GM23338 (cell line): ENCODE data around the gene CYP2W1. TPM values are rescaled to one million over a fixed set of nuclear protein-coding genes. Genes with fewer than 3 reads are reported as not detected.
A peak's percentile ranks its signal among the peaks of the same experiment; 100 is the strongest.

Experiments
- ATAC-seq: fragments of 200-7000 bp; cut with Tn5 transposase; 3 replicates; pipeline ENCODE4 v1.9.1; 2020
- DNase-seq: peaks from one replicate; pipeline ENCODE4 v3.0.0-alpha.2; 2015; ENCODE audit warnings: low spot score
- H2AFZ ChIP-seq: fragments of 200-600 bp; sonication (generic); 2 replicates; pipeline ENCODE4 v1.8.0; 2016; ENCODE audit warnings: antibody characterized with exemption, mild to moderate bottlenecking, moderate library complexity
- H3F3A ChIP-seq: fragments of 200-600 bp; sonication (generic); replicated peaks from 2 replicates; pipeline ENCODE4 v1.8.0; 2017; ENCODE audit warnings: antibody characterized with exemption, mixed run types, low read depth
- H3K27ac ChIP-seq: fragments of 200-600 bp; sonication (generic); 2 replicates; pipeline ENCODE4 v1.6.1; 2016; ENCODE audit warnings: low read depth
- H3K27me3 ChIP-seq: fragments of 200-600 bp; sonication (generic); 2 replicates; pipeline ENCODE4 v1.8.0; 2016; ENCODE audit warnings: mild to moderate bottlenecking, mixed run types, moderate library complexity; ENCODE audit not compliant: insufficient read depth
- H3K36me3 ChIP-seq: fragments of 200-600 bp; sonication (generic); 2 replicates; pipeline ENCODE4 v1.8.0; 2016; ENCODE audit warnings: mild to moderate bottlenecking; ENCODE audit not compliant: insufficient read depth
- H3K4me1 ChIP-seq: fragments of 200-600 bp; sonication (generic); 2 replicates; pipeline ENCODE4 v1.8.0; 2016; ENCODE audit warnings: mild to moderate bottlenecking, moderate library complexity; ENCODE audit not compliant: insufficient read depth
- H3K4me2 ChIP-seq: fragments of 200-600 bp; sonication (generic); 2 replicates; pipeline ENCODE4 v1.7.1; 2017; ENCODE audit warnings: mixed run types
- H3K4me3 ChIP-seq: fragments of 200-600 bp; sonication (generic); 2 replicates; pipeline ENCODE4 v1.6.1; 2016; ENCODE audit warnings: mixed run types
- H3K79me2 ChIP-seq: fragments of 200-600 bp; sonication (generic); replicated peaks from 2 replicates; pipeline ENCODE4 v1.8.0; 2017; ENCODE audit warnings: mild to moderate bottlenecking; ENCODE audit not compliant: insufficient read depth
- H3K9me2 ChIP-seq: fragments of 200-600 bp; sonication (generic); 2 replicates; pipeline ENCODE4 v1.8.0; 2017; ENCODE audit not compliant: insufficient read depth
- H4K20me1 ChIP-seq: fragments of 200-600 bp; sonication (generic); replicated peaks from 2 replicates; pipeline ENCODE4 v1.8.0; 2017; ENCODE audit warnings: mild to moderate bottlenecking; ENCODE audit not compliant: insufficient read depth
- H3K27ac Mint-ChIP-seq: 2 replicates; pipeline ENCODE4 v1.8.0; 2020; ENCODE audit warnings: inconsistent platforms, mild to moderate bottlenecking, moderate library complexity, mixed read lengths
- H3K27me3 Mint-ChIP-seq: 3 replicates; pipeline ENCODE4 v1.8.0; 2022; ENCODE audit warnings: low read depth, mild to moderate bottlenecking, moderate library complexity, mixed read lengths, inconsistent platforms; ENCODE audit not compliant: insufficient read depth, poor library complexity
- H3K36me3 Mint-ChIP-seq: 3 replicates; pipeline ENCODE4 v1.8.0; 2021; ENCODE audit warnings: low read depth, mild to moderate bottlenecking, inconsistent platforms, moderate library complexity, mixed read lengths
- H3K4me1 Mint-ChIP-seq: 3 replicates; pipeline ENCODE4 v1.8.0; 2020; ENCODE audit warnings: mild to moderate bottlenecking, inconsistent platforms, mixed read lengths
- H3K4me3 Mint-ChIP-seq: 3 replicates; pipeline ENCODE4 v1.8.0; 2021; ENCODE audit warnings: moderate library complexity, mild to moderate bottlenecking, inconsistent platforms, mixed read lengths
- H3K9me3 Mint-ChIP-seq: 3 replicates; pipeline ENCODE4 v1.8.0; 2020; ENCODE audit warnings: moderate library complexity, mild to moderate bottlenecking, inconsistent platforms, mixed read lengths
- CREB1 ChIP-seq: fragments of 250-450 bp; sonication (Bioruptor Pico); IDR thresholded peaks from 2 replicates; pipeline ENCODE4 v1.5.0; 2020; ENCODE audit warnings: low read depth, mild to moderate bottlenecking, moderate library complexity
- EZH2 ChIP-seq: fragments of 200-600 bp; sonication (generic); IDR thresholded peaks from one replicate; pipeline ENCODE4 v1.8.0; 2017; ENCODE audit warnings: antibody characterized with exemption, mild to moderate bottlenecking, low read depth; ENCODE audit not compliant: unreplicated experiment
- EZH2phosphoT487 ChIP-seq: fragments of 200-600 bp; sonication (generic); IDR thresholded peaks from one replicate; pipeline ENCODE4 v1.8.1; 2018; ENCODE audit warnings: antibody characterized with exemption; ENCODE audit not compliant: unreplicated experiment
- NANOG ChIP-seq: IDR thresholded peaks from 2 replicates; pipeline ENCODE4 v1.6.1; 2016; ENCODE audit warnings: antibody characterized with exemption, borderline replicate concordance
- POLR2AphosphoS5 ChIP-seq: IDR thresholded peaks from 2 replicates; pipeline ENCODE4 v1.6.1; 2016; ENCODE audit warnings: antibody characterized with exemption, low read depth
- STAT1 ChIP-seq: IDR thresholded peaks from one replicate; pipeline ENCODE4 v1.6.1; 2016; ENCODE audit warnings: antibody characterized with exemption; ENCODE audit not compliant: unreplicated experiment
- ZNF114 ChIP-seq: fragments of 250-450 bp; sonication (Bioruptor Pico); IDR thresholded peaks from 2 replicates; pipeline ENCODE4 v1.5.0; 2020; ENCODE audit warnings: mild to moderate bottlenecking, moderate library complexity
- ZNF331 ChIP-seq: fragments of 250-450 bp; sonication (Bioruptor Pico); IDR thresholded peaks from 2 replicates; pipeline ENCODE4 v1.5.0; 2020; ENCODE audit warnings: low read depth, mild to moderate bottlenecking, moderate library complexity
- polyA plus RNA-seq: library from polyadenylated mRNA; unstranded; fragments of >200 nt; fragmentation: Nextera tagmentation; extraction: Ambion mirVana; gene quantifications from 2 replicates; pipeline ENCODE4 v1.2.1, GENCODE V29; 2016
- total RNA-seq: library from RNA; depleted of rRNA; stranded (reverse); fragments of >200 nt; shearing (Covaris generic); gene quantifications from 2 replicates; pipeline ENCODE4 v1.2.3, GENCODE V29; 2014
- TF ChIP-seq, protein P1 (sequence below): IDR thresholded peaks from one replicate; pipeline ENCODE4 v1.6.1; 2018; ENCODE audit warnings: antibody characterized with exemption; ENCODE audit not compliant: unreplicated experiment
- TF ChIP-seq, protein P2 (sequence below): fragments of 250-450 bp; sonication (Bioruptor Pico); IDR thresholded peaks from 2 replicates; pipeline ENCODE4 v1.5.0; 2020; ENCODE audit warnings: mild to moderate bottlenecking, moderate library complexity

CYP2W1 gene
- total and polyA plus RNA-seq, 2 experiments from 2014 or later = not detected

- no peak overlapping the region for H3K4me3 ChIP-seq
- H3K4me1 ChIP-seq = no peaks in the 10 kb centered on the region; the same call in 1 of the 2 replicates
- DNase-seq (no peak), ATAC-seq (no peak)
- H3K4me2 ChIP-seq = no peak overlapping the region
- H4K20me1 ChIP-seq = no peaks in the 10 kb centered on the region
- Mint-ChIP-seq H3K36me3 (no peaks in the 10 kb centered on the region; the same call in 2 of the 3 replicates), H3K4me1 (peaks cover 10% of the 10 kb centered on the region), H3K9me3 (no peaks in the 10 kb centered on the region; the same call in 2 of the 3 replicates), H3K27me3 (peaks cover 22% of the 10 kb centered on the region), H3K27ac (no peak overlapping the region), H3K4me3 (no peak overlapping the region)
- no peak overlapping the region for H3K27ac ChIP-seq
- no peaks in the 10 kb centered on the region for H3K9me2 ChIP-seq
- no peak for TF ChIP-seq ZNF114 (CRISPR knock-in tag)
- no peak for TF ChIP-seq NANOG
- TF ChIP-seq POLR2AphosphoS5 = no peak
- TF ChIP-seq, protein P1, sequence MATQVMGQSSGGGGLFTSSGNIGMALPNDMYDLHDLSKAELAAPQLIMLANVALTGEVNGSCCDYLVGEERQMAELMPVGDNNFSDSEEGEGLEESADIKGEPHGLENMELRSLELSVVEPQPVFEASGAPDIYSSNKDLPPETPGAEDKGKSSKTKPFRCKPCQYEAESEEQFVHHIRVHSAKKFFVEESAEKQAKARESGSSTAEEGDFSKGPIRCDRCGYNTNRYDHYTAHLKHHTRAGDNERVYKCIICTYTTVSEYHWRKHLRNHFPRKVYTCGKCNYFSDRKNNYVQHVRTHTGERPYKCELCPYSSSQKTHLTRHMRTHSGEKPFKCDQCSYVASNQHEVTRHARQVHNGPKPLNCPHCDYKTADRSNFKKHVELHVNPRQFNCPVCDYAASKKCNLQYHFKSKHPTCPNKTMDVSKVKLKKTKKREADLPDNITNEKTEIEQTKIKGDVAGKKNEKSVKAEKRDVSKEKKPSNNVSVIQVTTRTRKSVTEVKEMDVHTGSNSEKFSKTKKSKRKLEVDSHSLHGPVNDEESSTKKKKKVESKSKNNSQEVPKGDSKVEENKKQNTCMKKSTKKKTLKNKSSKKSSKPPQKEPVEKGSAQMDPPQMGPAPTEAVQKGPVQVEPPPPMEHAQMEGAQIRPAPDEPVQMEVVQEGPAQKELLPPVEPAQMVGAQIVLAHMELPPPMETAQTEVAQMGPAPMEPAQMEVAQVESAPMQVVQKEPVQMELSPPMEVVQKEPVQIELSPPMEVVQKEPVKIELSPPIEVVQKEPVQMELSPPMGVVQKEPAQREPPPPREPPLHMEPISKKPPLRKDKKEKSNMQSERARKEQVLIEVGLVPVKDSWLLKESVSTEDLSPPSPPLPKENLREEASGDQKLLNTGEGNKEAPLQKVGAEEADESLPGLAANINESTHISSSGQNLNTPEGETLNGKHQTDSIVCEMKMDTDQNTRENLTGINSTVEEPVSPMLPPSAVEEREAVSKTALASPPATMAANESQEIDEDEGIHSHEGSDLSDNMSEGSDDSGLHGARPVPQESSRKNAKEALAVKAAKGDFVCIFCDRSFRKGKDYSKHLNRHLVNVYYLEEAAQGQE = no peak
- TF ChIP-seq EZH2 = no peak
- no peak overlapping the region for H2AFZ ChIP-seq
- H3F3A ChIP-seq = peaks cover 6% of the 10 kb centered on the region; the same call in 1 of the 2 replicates
- H3K36me3 ChIP-seq = no peaks in the 10 kb centered on the region
- no peaks in the 10 kb centered on the region for H3K79me2 ChIP-seq
- H3K27me3 ChIP-seq = peaks cover 24% of the 10 kb centered on the region
Observed at GRCh38 chr7:951881-952547, 31.0 kb upstream of the CYP2W1 start.

GRCh38 chr7:952548-953441 is 30.2 kb upstream of the CYP2W1 start:
- no peaks in the 10 kb centered on the region; the same call in 1 of the 2 replicates for H3K4me1 ChIP-seq
- no peak overlapping the region for H3K27ac ChIP-seq
- no peaks in the 10 kb centered on the region; the same call in 2 of the 3 replicates for H3K9me3 Mint-ChIP-seq
- H3K27me3 ChIP-seq = peaks cover 24% of the 10 kb centered on the region
- H3K4me1 Mint-ChIP-seq = peaks cover 10% of the 10 kb centered on the region
- H2AFZ ChIP-seq = no peak overlapping the region; the same call in 1 of the 2 replicates
- H3K4me2 ChIP-seq = peak overlapping the region; percentile 83
- no peak overlapping the region; the same call in 2 of the 3 replicates for H3K4me3 Mint-ChIP-seq
- H4K20me1 ChIP-seq = no peaks in the 10 kb centered on the region
- ATAC-seq (no peak), DNase-seq (no peak)
- peak overlapping the region; percentile 64 for H3K4me3 ChIP-seq
- H3K79me2 ChIP-seq = no peaks in the 10 kb centered on the region
- H3K27ac Mint-ChIP-seq = no peak overlapping the region
- H3K36me3 ChIP-seq = no peaks in the 10 kb centered on the region
- no peaks in the 10 kb centered on the region; the same call in 2 of the 3 replicates for H3K36me3 Mint-ChIP-seq
- peaks cover 6% of the 10 kb centered on the region; the same call in 1 of the 2 replicates for H3F3A ChIP-seq
- no peaks in the 10 kb centered on the region for H3K9me2 ChIP-seq
- peaks cover 22% of the 10 kb centered on the region for H3K27me3 Mint-ChIP-seq
- TF ChIP-seq NANOG = no peak
- TF ChIP-seq EZH2phosphoT487 = no peak
- TF ChIP-seq, protein P2, sequence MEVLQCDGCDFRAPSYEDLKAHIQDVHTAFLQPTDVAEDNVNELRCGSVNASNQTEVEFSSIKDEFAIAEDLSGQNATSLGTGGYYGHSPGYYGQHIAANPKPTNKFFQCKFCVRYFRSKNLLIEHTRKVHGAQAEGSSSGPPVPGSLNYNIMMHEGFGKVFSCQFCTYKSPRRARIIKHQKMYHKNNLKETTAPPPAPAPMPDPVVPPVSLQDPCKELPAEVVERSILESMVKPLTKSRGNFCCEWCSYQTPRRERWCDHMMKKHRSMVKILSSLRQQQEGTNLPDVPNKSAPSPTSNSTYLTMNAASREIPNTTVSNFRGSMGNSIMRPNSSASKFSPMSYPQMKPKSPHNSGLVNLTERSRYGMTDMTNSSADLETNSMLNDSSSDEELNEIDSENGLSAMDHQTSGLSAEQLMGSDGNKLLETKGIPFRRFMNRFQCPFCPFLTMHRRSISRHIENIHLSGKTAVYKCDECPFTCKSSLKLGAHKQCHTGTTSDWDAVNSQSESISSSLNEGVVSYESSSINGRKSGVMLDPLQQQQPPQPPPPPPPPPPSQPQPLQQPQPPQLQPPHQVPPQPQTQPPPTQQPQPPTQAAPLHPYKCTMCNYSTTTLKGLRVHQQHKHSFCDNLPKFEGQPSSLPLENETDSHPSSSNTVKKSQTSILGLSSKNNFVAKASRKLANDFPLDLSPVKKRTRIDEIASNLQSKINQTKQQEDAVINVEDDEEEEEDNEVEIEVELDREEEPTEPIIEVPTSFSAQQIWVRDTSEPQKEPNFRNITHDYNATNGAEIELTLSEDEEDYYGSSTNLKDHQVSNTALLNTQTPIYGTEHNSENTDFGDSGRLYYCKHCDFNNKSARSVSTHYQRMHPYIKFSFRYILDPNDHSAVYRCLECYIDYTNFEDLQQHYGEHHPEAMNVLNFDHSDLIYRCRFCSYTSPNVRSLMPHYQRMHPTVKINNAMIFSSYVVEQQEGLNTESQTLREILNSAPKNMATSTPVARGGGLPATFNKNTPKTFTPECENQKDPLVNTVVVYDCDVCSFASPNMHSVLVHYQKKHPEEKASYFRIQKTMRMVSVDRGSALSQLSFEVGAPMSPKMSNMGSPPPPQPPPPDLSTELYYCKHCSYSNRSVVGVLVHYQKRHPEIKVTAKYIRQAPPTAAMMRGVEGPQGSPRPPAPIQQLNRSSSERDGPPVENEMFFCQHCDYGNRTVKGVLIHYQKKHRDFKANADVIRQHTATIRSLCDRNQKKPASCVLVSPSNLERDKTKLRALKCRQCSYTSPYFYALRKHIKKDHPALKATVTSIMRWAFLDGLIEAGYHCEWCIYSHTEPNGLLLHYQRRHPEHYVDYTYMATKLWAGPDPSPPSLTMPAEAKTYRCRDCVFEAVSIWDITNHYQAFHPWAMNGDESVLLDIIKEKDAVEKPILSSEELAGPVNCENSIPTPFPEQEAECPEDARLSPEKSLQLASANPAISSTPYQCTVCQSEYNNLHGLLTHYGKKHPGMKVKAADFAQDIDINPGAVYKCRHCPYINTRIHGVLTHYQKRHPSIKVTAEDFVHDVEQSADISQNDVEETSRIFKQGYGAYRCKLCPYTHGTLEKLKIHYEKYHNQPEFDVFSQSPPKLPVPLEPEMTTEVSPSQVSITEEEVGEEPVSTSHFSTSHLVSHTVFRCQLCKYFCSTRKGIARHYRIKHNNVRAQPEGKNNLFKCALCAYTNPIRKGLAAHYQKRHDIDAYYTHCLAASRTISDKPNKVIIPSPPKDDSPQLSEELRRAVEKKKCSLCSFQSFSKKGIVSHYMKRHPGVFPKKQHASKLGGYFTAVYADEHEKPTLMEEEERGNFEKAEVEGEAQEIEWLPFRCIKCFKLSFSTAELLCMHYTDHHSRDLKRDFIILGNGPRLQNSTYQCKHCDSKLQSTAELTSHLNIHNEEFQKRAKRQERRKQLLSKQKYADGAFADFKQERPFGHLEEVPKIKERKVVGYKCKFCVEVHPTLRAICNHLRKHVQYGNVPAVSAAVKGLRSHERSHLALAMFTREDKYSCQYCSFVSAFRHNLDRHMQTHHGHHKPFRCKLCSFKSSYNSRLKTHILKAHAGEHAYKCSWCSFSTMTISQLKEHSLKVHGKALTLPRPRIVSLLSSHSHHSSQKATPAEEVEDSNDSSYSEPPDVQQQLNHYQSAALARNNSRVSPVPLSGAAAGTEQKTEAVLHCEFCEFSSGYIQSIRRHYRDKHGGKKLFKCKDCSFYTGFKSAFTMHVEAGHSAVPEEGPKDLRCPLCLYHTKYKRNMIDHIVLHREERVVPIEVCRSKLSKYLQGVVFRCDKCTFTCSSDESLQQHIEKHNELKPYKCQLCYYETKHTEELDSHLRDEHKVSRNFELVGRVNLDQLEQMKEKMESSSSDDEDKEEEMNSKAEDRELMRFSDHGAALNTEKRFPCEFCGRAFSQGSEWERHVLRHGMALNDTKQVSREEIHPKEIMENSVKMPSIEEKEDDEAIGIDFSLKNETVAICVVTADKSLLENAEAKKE (CRISPR knock-in tag) = no peak
- no peak for TF ChIP-seq CREB1 (CRISPR knock-in tag)
- no peak for TF ChIP-seq POLR2AphosphoS5
- TF ChIP-seq ZNF331 (CRISPR knock-in tag) = no peak
- no peak for TF ChIP-seq ZNF114 (CRISPR knock-in tag)
- no peak for TF ChIP-seq STAT1
